ENCODE measurements around the gene NBPF10.
"Not testable (repeated sequence)": the region's sequence is repeated elsewhere in the genome, so short reads cannot be mapped to it uniquely, and the experiment has no call there.

Gene NBPF10, protein sequence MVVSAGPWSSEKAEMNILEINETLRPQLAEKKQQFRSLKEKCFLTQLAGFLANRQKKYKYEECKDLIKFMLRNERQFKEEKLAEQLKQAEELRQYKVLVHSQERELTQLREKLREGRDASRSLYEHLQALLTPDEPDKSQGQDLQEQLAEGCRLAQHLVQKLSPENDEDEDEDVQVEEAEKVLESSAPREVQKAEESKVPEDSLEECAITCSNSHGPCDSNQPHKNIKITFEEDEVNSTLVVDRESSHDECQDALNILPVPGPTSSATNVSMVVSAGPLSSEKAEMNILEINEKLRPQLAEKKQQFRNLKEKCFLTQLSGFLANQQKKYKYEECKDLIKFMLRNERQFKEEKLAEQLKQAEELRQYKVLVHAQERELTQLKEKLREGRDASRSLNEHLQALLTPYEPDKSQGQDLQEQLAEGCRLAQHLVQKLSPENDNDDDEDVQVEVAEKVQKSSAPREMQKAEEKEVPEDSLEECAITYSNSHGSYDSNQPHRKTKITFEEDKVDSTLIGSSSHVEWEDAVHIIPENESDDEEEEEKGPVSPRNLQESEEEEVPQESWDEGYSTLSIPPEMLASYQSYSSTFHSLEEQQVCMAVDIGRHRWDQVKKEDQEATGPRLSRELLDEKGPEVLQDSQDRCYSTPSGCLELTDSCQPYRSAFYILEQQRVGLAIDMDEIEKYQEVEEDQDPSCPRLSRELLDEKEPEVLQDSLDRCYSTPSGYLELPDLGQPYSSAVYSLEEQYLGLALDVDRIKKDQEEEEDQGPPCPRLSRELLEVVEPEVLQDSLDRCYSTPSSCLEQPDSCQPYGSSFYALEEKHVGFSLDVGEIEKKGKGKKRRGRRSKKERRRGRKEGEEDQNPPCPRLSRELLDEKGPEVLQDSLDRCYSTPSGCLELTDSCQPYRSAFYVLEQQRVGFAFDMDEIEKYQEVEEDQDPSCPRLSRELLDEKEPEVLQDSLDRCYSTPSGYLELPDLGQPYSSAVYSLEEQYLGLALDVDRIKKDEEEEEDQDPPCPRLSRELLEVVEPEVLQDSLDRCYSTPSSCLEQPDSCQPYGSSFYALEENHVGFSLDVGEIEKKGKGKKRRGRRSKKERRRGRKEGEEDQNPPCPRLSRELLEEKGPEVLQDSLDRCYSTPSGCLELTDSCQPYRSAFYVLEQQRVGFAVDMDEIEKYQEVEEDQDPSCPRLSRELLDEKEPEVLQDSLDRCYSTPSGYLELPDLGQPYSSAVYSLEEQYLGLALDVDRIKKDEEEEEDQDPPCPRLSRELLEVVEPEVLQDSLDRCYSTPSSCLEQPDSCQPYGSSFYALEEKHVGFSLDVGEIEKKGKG (N-terminal part only)

DNA sequence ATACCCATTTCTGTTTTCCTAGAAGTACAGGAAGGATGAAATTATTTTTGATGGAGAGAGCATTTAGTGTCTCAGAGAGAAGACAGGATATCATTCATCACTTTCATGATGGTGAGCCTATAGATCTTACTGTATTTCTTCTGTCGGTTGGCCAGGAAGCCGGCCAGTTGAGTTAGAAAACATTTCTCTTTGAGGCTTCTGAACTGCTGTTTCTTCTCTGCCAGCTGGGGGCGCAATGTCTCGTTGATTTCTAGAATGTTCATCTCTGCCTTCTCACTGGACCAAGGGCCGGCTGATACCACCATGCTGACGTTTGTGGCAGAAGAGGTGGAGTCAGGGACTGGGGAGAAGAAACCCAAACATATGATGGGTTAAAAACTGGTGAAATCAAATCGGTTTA lies at the start of gene NBPF10:
Gene NBPF10 (minus strand): TSS at position 340 of the 400 bp plus-strand sequence. CDS start 35 bp downstream, at position 305.
- DNase-seq (ENCODE audit: low read depth), result not testable (repeated sequence)

DNA sequence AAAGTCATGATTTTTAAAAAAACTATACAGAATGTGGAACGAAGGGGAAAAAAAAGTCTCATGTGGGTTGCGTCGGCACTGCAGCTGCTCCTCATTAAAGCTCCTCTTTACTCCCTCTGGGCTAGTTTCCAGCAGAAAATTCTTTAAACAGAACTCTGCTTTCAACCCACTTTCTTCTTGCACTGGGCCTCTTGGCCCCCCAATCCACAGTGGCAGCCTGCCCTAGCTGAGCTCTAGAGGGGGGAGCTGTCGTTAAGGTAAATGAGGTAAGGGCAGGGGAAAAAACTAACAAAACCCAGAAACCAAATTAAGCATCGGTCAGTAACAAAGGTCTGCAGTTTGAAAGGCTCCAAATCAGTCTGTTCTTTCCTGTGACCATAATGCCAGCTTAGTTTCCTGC lies 29.9 kb upstream of the NBPF10 start:
- not testable (repeated sequence) for DNase-seq (ENCODE audit: low read depth); H3K4me3 ChIP-seq (ENCODE audit: low read depth, low read length)

More for the DNA sequence above, at the start of gene NBPF10:
- not testable (repeated sequence) for H3K4me3 ChIP-seq (ENCODE audit: low read depth, low read length)

DNA sequence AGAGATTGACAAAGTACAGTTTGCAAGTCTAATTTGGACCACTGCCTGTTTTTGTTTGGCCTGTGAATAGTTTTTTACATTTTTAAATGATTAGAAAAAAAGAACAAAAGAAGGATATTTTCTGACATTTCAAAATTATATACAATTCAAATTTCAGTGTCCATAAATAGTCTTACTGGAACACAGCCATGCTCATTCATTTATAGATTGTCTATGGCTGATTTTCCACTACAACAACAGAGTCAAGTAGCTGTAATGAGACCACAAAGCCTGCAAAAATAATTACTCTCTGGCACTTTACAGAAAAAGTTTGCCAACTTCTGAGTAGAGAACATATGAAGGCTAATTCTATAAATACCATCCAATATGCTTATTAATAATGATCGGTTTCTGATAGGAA lies 23.1 kb upstream of the NBPF10 start:
- not testable (repeated sequence) for H3K4me3 ChIP-seq (ENCODE audit: low read depth, low read length); DNase-seq (ENCODE audit: low read depth)

DNA sequence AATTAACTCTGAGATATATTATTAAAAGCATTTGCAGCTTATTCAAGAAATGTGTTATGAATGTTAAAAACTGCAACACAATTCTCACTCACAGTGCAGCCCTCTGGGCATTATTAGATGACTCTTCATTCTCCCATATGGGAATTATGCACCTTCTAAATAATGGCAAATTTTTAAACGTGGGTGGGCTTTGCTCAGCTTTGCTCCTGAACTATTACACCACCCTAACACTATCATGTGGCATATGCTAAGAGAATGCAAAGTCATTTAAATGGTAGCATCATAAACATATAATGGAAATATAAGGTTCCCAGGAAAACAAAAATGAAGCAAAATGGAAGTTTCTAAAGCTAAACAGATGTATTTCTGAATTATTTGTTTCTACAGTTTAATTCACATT lies 22.7 kb upstream of the NBPF10 start:
- not testable (repeated sequence) for H3K4me3 ChIP-seq (ENCODE audit: low read depth, low read length); DNase-seq (ENCODE audit: low read depth)

Measured in LNCaP clone FGC (cell line).